Prostate gland (tissue), 2 donors: ENCODE data around the gene TPO.

Source experiments
- POLR2A ChIP-seq: fragments of 450-650 bp; IDR thresholded peaks from one replicate; pipeline ENCODE4 v1.6.1; 2016; ENCODE audit warnings: antibody characterized with exemption, mild to moderate bottlenecking
- TF ChIP-seq, protein P1 (sequence below), 4 experiments: fragments of 200-600 bp in 2 of 4; fragments of 450-650 bp in 2 of 4; sonication (generic) in 2 of 4; IDR thresholded peaks; 1 replicate in 3 of 4; 2 replicates in 1 of 4; pipeline ENCODE4 v1.5.1; 2016 to 2019; ENCODE audit warnings: antibody characterized with exemption in 4 of 4, mild to moderate bottlenecking in 2 of 4, moderate library complexity in 2 of 4

DNA sequence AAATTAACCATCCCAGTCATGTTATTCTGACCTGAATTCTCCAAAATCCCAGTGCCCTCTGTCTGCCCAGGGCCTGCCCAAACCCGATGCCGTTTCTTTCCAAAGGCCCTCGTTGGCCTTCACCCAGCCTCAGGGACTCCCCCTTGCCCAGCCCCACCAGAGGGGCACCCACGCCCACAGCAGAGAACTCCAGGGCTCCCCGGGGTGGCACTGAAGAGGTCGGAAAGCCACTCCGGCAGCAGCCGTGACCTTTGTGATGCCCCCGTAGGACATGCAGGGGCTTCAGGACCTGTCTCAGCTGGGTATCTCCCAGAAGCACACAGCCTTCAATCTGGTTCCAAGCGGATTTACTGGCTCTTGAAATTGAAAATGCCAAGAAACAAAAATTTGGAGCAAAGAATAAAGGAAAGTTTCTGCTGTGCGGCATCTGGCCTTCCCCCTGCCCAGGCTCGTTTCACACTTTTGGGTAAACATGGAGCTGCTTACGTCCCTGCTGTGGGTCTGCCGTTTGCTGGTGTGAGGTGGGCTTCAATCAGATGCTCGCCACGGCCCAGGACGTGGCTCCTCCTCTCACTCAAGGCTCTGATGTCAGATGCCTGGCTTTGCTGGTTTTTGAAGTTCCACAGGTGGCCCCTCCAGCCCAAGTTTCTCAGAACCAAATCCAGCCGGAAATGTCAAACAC, 101.3 kb downstream of the TPO start:
- TF ChIP-seq, protein P1, sequence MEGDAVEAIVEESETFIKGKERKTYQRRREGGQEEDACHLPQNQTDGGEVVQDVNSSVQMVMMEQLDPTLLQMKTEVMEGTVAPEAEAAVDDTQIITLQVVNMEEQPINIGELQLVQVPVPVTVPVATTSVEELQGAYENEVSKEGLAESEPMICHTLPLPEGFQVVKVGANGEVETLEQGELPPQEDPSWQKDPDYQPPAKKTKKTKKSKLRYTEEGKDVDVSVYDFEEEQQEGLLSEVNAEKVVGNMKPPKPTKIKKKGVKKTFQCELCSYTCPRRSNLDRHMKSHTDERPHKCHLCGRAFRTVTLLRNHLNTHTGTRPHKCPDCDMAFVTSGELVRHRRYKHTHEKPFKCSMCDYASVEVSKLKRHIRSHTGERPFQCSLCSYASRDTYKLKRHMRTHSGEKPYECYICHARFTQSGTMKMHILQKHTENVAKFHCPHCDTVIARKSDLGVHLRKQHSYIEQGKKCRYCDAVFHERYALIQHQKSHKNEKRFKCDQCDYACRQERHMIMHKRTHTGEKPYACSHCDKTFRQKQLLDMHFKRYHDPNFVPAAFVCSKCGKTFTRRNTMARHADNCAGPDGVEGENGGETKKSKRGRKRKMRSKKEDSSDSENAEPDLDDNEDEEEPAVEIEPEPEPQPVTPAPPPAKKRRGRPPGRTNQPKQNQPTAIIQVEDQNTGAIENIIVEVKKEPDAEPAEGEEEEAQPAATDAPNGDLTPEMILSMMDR (IDR thresholded peaks at IDR 0.05) = no peak
- no peak for TF ChIP-seq POLR2A
